GM12878 (cell line): ENCODE data around the gene CDCA7. TPM values are rescaled to one million over a fixed set of nuclear protein-coding genes. Genes with fewer than 3 reads are reported as not detected.

Experiments used
- ATAC-seq: fragments of 200-7000 bp; cut with Tn5 transposase; 3 replicates; pipeline ENCODE4 v1.9.1; 2020; ENCODE audit warnings: mild to moderate bottlenecking, moderate library complexity
- BruUV-seq: library from RNA; stranded (reverse); fragments of 400-500 nt; replicated peaks from 2 replicates; lab custom pipeline; 2021; lab: Mats Ljungman, UMichigan
- CTCF ChIA-PET: fragments of 300-600 bp; sonication (Branson Sonifier 250); formaldehyde crosslinking; extraction: SDS; loops from one replicate; lab custom pipeline; 2021; ENCODE audit warnings: inconsistent platforms; lab: Yijun Ruan, JAX
- POLR2A ChIA-PET: fragments of 350-600 bp; formaldehyde crosslinking; extraction: SDS; loops from one replicate; lab custom pipeline; 2021; ENCODE audit warnings: inconsistent platforms; lab: Charles Lee
- RAD21 ChIA-PET: fragments of 300-600 bp; sonication (Branson Sonifier 250); formaldehyde crosslinking; loops from one replicate; lab custom pipeline; 2023; ENCODE audit warnings: antibody characterized with exemption; ENCODE audit not compliant: unreplicated experiment; lab: Charles Lee
- SMC1A ChIA-PET: fragments of 300-600 bp; sonication (Branson Sonifier 250); formaldehyde crosslinking; loops from one replicate; lab custom pipeline; 2023; ENCODE audit not compliant: unreplicated experiment, uncharacterized antibody; lab: Charles Lee
- DNase-seq: peaks from one replicate; pipeline ENCODE4 v3.0.0-alpha.2; 2011; ENCODE audit warnings: low read depth, low spot score
- FAIRE-seq: peaks from 3 replicates; lab custom pipeline; 2011; peaks lifted over from hg19 to GRCh38; lab: Jason Lieb, UNC
- H2AFZ ChIP-seq: 2 replicates; pipeline ENCODE4 v1.6.0; 2011; ENCODE audit warnings: low read depth, low read length, control low read depth; ENCODE audit not compliant: control insufficient read depth
- H3K27ac ChIP-seq: 2 replicates; pipeline ENCODE4 v1.5.1; 2011; ENCODE audit warnings: control low read depth; ENCODE audit not compliant: control insufficient read depth, insufficient read depth
- H3K27me3 ChIP-seq, 2 experiments: replicated peaks in 1 of 2; 2 replicates each; pipeline versions ENCODE4 v1.6.0 to v1.6.1; 2011; ENCODE audit warnings: low read length in 1 of 2; ENCODE audit not compliant: control insufficient read depth in 2 of 2, insufficient read depth in 2 of 2
- H3K36me3 ChIP-seq, 2 experiments: 2 replicates each; pipeline ENCODE4 v1.5.1; 2011; ENCODE audit warnings: low read length in 1 of 2; ENCODE audit not compliant: control insufficient read depth in 2 of 2, insufficient read depth in 2 of 2
- H3K4me1 ChIP-seq: 2 replicates; pipeline ENCODE4 v1.6.1; 2011; ENCODE audit warnings: mild to moderate bottlenecking, low read length, moderate library complexity, mixed read lengths; ENCODE audit not compliant: control insufficient read depth, insufficient read depth
- H3K4me2 ChIP-seq: 2 replicates; pipeline ENCODE4 v1.6.0; 2011; ENCODE audit warnings: control low read depth; ENCODE audit not compliant: control insufficient read depth, insufficient read depth
- H3K4me3 ChIP-seq: fragments of 200-600 bp; sonication (generic); 2 replicates; pipeline ENCODE4 v1.5.1; 2016
- H3K79me2 ChIP-seq: 2 replicates; pipeline ENCODE4 v1.6.0; 2011; ENCODE audit warnings: low read length; ENCODE audit not compliant: control insufficient read depth, insufficient read depth
- H3K9ac ChIP-seq: 2 replicates; pipeline ENCODE4 v1.8.0; 2011; ENCODE audit warnings: low read length, control low read depth, mixed read lengths; ENCODE audit not compliant: control insufficient read depth, insufficient read depth
- H3K9me3 ChIP-seq: replicated peaks from 3 replicates; pipeline ENCODE4 v1.5.1; 2011; ENCODE audit warnings: mild to moderate bottlenecking, low read length; ENCODE audit not compliant: control insufficient read depth, insufficient read depth
- H4K20me1 ChIP-seq: 2 replicates; pipeline ENCODE4 v1.6.0; 2011; ENCODE audit not compliant: control insufficient read depth, insufficient read depth
- ATF2 ChIP-seq: IDR thresholded peaks from 2 replicates; pipeline ENCODE4 v1.6.1; 2012; ENCODE audit warnings: low read length, inconsistent platforms
- E4F1 ChIP-seq: fragments of 450-650 bp; IDR thresholded peaks from 2 replicates; pipeline ENCODE4 v1.6.1; 2018; ENCODE audit warnings: borderline replicate concordance, mild to moderate bottlenecking; ENCODE audit not compliant: partially characterized antibody
- FOXK2 ChIP-seq: fragments of 450-650 bp; IDR thresholded peaks from 2 replicates; pipeline ENCODE4 v1.6.1; 2017; ENCODE audit warnings: mild to moderate bottlenecking, moderate library complexity
- PML ChIP-seq: IDR thresholded peaks from 2 replicates; pipeline ENCODE4 v1.6.1; 2012; ENCODE audit warnings: low read length, inconsistent platforms
- POLR2A ChIP-seq: IDR thresholded peaks from 2 replicates; pipeline ENCODE4 v1.6.1; 2011; ENCODE audit warnings: low read depth, mild to moderate bottlenecking, low read length
- POLR2AphosphoS5 ChIP-seq: IDR thresholded peaks from 2 replicates; pipeline ENCODE4 v1.6.1; 2011; ENCODE audit warnings: mild to moderate bottlenecking, low read length, inconsistent platforms
- TARDBP ChIP-seq: IDR thresholded peaks from 2 replicates; pipeline ENCODE4 v1.6.1; 2016; ENCODE audit warnings: borderline replicate concordance
- ZBTB40 ChIP-seq: fragments of 450-650 bp; IDR thresholded peaks from 2 replicates; pipeline ENCODE4 v1.6.1; 2016; ENCODE audit warnings: mild to moderate bottlenecking, moderate library complexity, borderline replicate concordance
- ZNF592 ChIP-seq: fragments of 450-650 bp; IDR thresholded peaks from 2 replicates; pipeline ENCODE4 v1.6.1; 2017; ENCODE audit warnings: mild to moderate bottlenecking, moderate library complexity
- WGBS: methylation state at CpG from one replicate; pipeline ENCODE4 v1.1.6; 2016; ENCODE audit warnings: low lambda C conversion rate; ENCODE audit not compliant: insufficient replicate concordance, insufficient coverage; ENCODE audit errors: missing lambda C conversion rate; 5-methylcytosine and 5-hydroxymethylcytosine counted together
- in situ Hi-C: fragments of 300-500 bp; cut with MboI; formaldehyde crosslinking; loops from 9 replicates; pipeline ENCODE4 v1.14.3; 2018; ENCODE audit warnings: mixed read lengths
- intact Hi-C: fragments of 100-400 bp; cut with micrococcal nuclease; formaldehyde crosslinking; loops from one replicate; pipeline ENCODE4 v1.14.2; 2022; ENCODE audit not compliant: unreplicated experiment
- polyA plus RNA-seq, 11 experiments: library from polyadenylated mRNA; depleted of rRNA in 4 of 11; unstranded in 6 of 11; stranded (reverse) in 5 of 11; fragments of >200 nt; fragmentation: Nextera tagmentation in 4 of 11; fragmentation: Illumina TruSeq in 1 of 11; extraction: Ambion mirVana in 4 of 11; extraction: Trizol in 1 of 11; gene quantifications; 1 replicate in 1 of 11; 2 replicates in 10 of 11; pipeline versions ENCODE4 v1.2.1 to v1.2.3, GENCODE V29; 2011 to 2016; ENCODE audit warnings: inconsistent platforms in 2 of 11, missing spikeins in 2 of 11, low read depth in 1 of 11
- total RNA-seq, 4 experiments: library from RNA; depleted of rRNA in 3 of 4; stranded (reverse); fragments of >200 nt in 3 of 4; fragmentation: Illumina TruSeq in 1 of 4; extraction: Trizol in 1 of 4; gene quantifications; 2 replicates each; pipeline versions ENCODE4 v1.2.1 to v1.2.3, GENCODE V29; 2013 to 2021

Gene CDCA7
- total and polyA plus RNA-seq, 10 of the 15 experiments (the other 5 are each of a cell fraction or from before 2014, with no cell fraction given) = 23.5 to 71.3 (median 40.8) TPM

GRCh38 chr2:173354582-173355131, at the start of gene CDCA7 (continued):
- peak; percentile 87 for TF ChIP-seq FOXK2
- TF ChIP-seq TARDBP = peak; percentile 54; the same call in 1 of the 2 replicates
- no peak; the same call in 1 of the 2 replicates for TF ChIP-seq POLR2AphosphoS5
- peak; percentile 70 for TF ChIP-seq E4F1
- TF ChIP-seq, all 136 proteins: peak for 30

GRCh38 chr2:173305303-173305702, 49.4 kb upstream of the CDCA7 start:
- H3K9me3 ChIP-seq = peaks cover 3% of the 10 kb centered on the region; the same call in 1 of the 3 replicates
- ChIA-PET SMC1A (no interaction called here), CTCF (no interaction called here), POLR2A (no interaction called here), RAD21 (no interaction called here)
- H3K4me2 ChIP-seq = no peak overlapping the region
- 79% methylated on average over 2 of the region's 2 CpGs for WGBS
- no peak overlapping the region for H2AFZ ChIP-seq
- no peaks in the 10 kb centered on the region for H4K20me1 ChIP-seq
- no peaks in the 10 kb centered on the region for H3K36me3 ChIP-seq
- no TSS peak for BruUV-seq
- H3K79me2 ChIP-seq = no peaks in the 10 kb centered on the region
- in situ Hi-C loops (no loop called here), intact Hi-C loops (no loop called here)
- H3K27ac ChIP-seq = no peak overlapping the region
- peaks cover 5% of the 10 kb centered on the region for H3K4me1 ChIP-seq
- H3K27me3 ChIP-seq = no peaks in the 10 kb centered on the region
- no peak overlapping the region for H3K9ac ChIP-seq
- H3K4me3 ChIP-seq = no peak overlapping the region
- FAIRE-seq = no peak
- ATAC-seq = no peak
- DNase-seq = no peak
- TF ChIP-seq ZNF592 = no peak
- no peak for TF ChIP-seq ZBTB40
- no peak for TF ChIP-seq ATF2
- no peak for TF ChIP-seq POLR2A
- no peak for TF ChIP-seq PML
